Measurements from ENCODE around the gene SPAG4.

DNA sequence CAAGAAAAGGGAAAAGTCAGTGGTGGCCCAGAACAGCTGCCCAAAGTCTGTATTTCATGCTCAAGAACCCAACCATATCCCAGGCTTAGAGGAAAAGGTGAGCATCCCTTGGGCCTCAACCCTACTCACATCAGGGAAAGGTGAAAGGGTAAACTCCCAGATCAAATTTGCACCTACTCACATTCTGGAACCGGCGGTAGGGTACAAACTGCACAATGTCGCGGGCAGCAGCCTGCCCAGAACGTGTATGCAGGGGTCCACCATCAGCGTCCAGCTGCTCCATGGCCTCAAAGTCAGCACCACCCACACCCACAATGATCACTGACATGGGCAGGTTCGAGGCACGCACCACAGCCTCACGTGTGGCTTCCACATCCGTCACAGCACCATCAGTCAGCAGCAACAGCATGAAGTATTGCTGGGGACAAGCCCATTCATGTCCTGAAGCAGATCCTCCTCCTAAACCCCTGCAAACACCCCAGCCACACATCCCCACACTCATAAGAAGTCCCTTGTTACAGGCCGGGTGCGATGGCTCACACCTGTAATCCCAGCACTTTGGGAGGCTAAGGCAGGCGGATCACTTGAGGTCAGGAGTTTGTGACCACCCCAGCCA lies 10.9 kb downstream of the SPAG4 start:
- TF ChIP-seq, protein P1, sequence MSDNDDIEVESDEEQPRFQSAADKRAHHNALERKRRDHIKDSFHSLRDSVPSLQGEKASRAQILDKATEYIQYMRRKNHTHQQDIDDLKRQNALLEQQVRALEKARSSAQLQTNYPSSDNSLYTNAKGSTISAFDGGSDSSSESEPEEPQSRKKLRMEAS (IDR thresholded peaks at IDR 0.05), result no peak
- TF ChIP-seq YY1 (IDR thresholded peaks at IDR 0.05; ENCODE audit: low read depth), result no peak
- no peak for TF ChIP-seq EGR1 (IDR thresholded peaks at IDR 0.05)
- no peak for TF ChIP-seq TAF1 (IDR thresholded peaks at IDR 0.05; ENCODE audit: low read depth)
- TF ChIP-seq EP300 (IDR thresholded peaks at IDR 0.05; ENCODE audit: borderline replicate concordance), result no peak
- TF ChIP-seq RAD21 (IDR thresholded peaks at IDR 0.05; ENCODE audit: low read depth), result no peak
- no peak for TF ChIP-seq NFIC (IDR thresholded peaks at IDR 0.05)
- TF ChIP-seq ZBTB7A (IDR thresholded peaks at IDR 0.05; ENCODE audit: low read depth), result no peak
- no peak for TF ChIP-seq CEBPB (IDR thresholded peaks at IDR 0.05)
- TF ChIP-seq CREB1 (IDR thresholded peaks at IDR 0.05; ENCODE audit: low read depth), result no peak
- TF ChIP-seq FOXM1 (IDR thresholded peaks at IDR 0.05; ENCODE audit: borderline replicate concordance, low read depth), result no peak
- TF ChIP-seq TEAD4 (IDR thresholded peaks at IDR 0.05), result no peak

All from Ishikawa (cell line).